ENCODE measurements around the gene LPGAT1.
"Not testable (repeated sequence)": the region's sequence is repeated elsewhere in the genome, so short reads cannot be mapped to it uniquely, and the experiment has no call there.

Gene LPGAT1

DNA sequence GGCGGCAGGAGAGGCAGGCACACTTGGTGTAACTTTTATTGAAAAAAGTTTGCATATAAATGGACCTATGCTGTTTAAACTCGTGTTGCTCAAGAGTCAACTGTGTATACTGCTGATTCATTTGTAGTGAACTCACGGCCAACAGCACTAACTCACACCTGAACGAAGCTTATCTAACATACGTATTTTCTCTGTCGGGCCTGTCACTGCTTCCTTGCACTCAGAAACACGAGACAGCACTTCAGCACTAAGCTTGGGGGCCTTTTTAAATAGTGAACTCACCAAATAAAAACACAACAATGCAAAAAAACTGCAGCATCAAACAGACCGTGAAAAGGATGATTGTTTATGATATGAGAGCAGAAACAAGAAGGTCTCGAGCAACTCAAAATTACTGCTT, 96.2 kb downstream of the LPGAT1 start:
- Histone ChIP-seq H3K4me3 (ENCODE audit: low read depth, low read length) (no peak overlapping the region), H3K9me3 (ENCODE audit: control insufficient read depth, insufficient read depth, low read depth, low read length) (no peaks in the 10 kb centered on the region), H3K4me1 (ENCODE audit: control insufficient read depth, insufficient read depth, low read length) (peaks cover 30% of the 10 kb centered on the region), H3K36me3 (ENCODE audit: control insufficient read depth, insufficient read depth, low read length) (no peaks in the 10 kb centered on the region), H3K9ac (ENCODE audit: low read length) (no peak overlapping the region), H3K27ac (ENCODE audit: low read depth, low read length) (no peak overlapping the region), H3K27me3 (ENCODE audit: control insufficient read depth, insufficient read depth, low read length) (no peaks in the 10 kb centered on the region)

- Histone ChIP-seq H3K27ac (ENCODE audit: low read depth, low read length) (no peak overlapping the region), H3K4me1 (ENCODE audit: control insufficient read depth, insufficient read depth, low read length) (peaks cover 20% of the 10 kb centered on the region), H3K4me3 (ENCODE audit: low read depth, low read length) (no peak overlapping the region), H3K9ac (ENCODE audit: low read length) (no peak overlapping the region), H3K9me3 (ENCODE audit: control insufficient read depth, insufficient read depth, low read depth, low read length) (no peaks in the 10 kb centered on the region), H3K27me3 (ENCODE audit: control insufficient read depth, insufficient read depth, low read length) (no peaks in the 10 kb centered on the region), H3K36me3 (ENCODE audit: control insufficient read depth, insufficient read depth, low read length) (no peaks in the 10 kb centered on the region)
Measured at GRCh38 chr1:211732293-211732980, 98.1 kb downstream of the LPGAT1 start.

GRCh38 chr1:211731456-211732292, 98.9 kb downstream of the LPGAT1 start:
- peaks cover 16% of the 10 kb centered on the region for H3K4me1 ChIP-seq (ENCODE audit: control insufficient read depth, insufficient read depth, low read length)
- H3K9me3 ChIP-seq (ENCODE audit: control insufficient read depth, insufficient read depth, low read depth, low read length) = no peaks in the 10 kb centered on the region
- no peak overlapping the region for H3K9ac ChIP-seq (ENCODE audit: low read length)
- H3K4me3 ChIP-seq (ENCODE audit: low read depth, low read length) = no peak overlapping the region
- no peak overlapping the region for H3K27ac ChIP-seq (ENCODE audit: low read depth, low read length)
- no peaks in the 10 kb centered on the region for H3K36me3 ChIP-seq (ENCODE audit: control insufficient read depth, insufficient read depth, low read length)
- H3K27me3 ChIP-seq (ENCODE audit: control insufficient read depth, insufficient read depth, low read length) = no peaks in the 10 kb centered on the region

DNA sequence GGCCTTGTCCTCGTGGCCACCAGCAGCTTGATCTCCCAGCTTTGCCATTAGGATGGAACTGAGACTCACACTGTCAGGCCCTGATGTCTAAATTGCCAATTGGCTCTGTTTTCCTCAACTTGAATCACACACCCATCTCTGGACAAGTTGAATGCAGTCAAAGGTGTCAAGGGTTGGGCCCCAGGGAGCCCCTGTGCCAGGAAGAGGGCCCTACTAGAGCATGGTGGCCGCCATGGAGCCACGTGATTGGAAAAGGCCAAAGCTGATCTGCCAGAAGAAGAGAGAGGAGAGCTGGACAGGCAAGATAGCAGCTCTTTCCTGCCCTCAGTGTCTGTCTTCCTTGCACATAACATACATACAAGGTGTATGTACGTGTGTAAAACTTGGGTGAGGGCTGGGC, 100.2 kb downstream of the LPGAT1 start:
- Histone ChIP-seq H3K4me1 (ENCODE audit: control insufficient read depth, insufficient read depth, low read length) (peaks cover 6% of the 10 kb centered on the region), H3K4me3 (ENCODE audit: low read depth, low read length) (no peak overlapping the region), H3K27me3 (ENCODE audit: control insufficient read depth, insufficient read depth, low read length) (no peaks in the 10 kb centered on the region), H3K27ac (ENCODE audit: low read depth, low read length) (no peak overlapping the region), H3K9me3 (ENCODE audit: control insufficient read depth, insufficient read depth, low read depth, low read length) (no peaks in the 10 kb centered on the region), H3K9ac (ENCODE audit: low read length) (no peak overlapping the region), H3K36me3 (ENCODE audit: control insufficient read depth, insufficient read depth, low read length) (no peaks in the 10 kb centered on the region)

- H3K27me3 ChIP-seq (ENCODE audit: control insufficient read depth, insufficient read depth, low read length) = no peaks in the 10 kb centered on the region
- H3K36me3 ChIP-seq (ENCODE audit: control insufficient read depth, insufficient read depth, low read length) = no peaks in the 10 kb centered on the region
- H3K4me3 ChIP-seq (ENCODE audit: low read depth, low read length) = no peak overlapping the region
- no peaks in the 10 kb centered on the region for H3K4me1 ChIP-seq (ENCODE audit: control insufficient read depth, insufficient read depth, low read length)
- H3K9me3 ChIP-seq (ENCODE audit: control insufficient read depth, insufficient read depth, low read depth, low read length) = no peaks in the 10 kb centered on the region
- no peak overlapping the region for H3K9ac ChIP-seq (ENCODE audit: low read length)
- no peak overlapping the region for H3K27ac ChIP-seq (ENCODE audit: low read depth, low read length)
Measured at GRCh38 chr1:211729238-211729637, 101.3 kb downstream of the LPGAT1 start.

GRCh38 chr1:211726467-211726995, 104.0 kb downstream of the LPGAT1 start:
- H3K27me3 ChIP-seq (ENCODE audit: control insufficient read depth, insufficient read depth, low read length) = no peaks in the 10 kb centered on the region
- no peak overlapping the region for H3K27ac ChIP-seq (ENCODE audit: low read depth, low read length)
- H3K4me3 ChIP-seq (ENCODE audit: low read depth, low read length) = no peak overlapping the region
- no peak overlapping the region for H3K9ac ChIP-seq (ENCODE audit: low read length)
- no peaks in the 10 kb centered on the region for H3K36me3 ChIP-seq (ENCODE audit: control insufficient read depth, insufficient read depth, low read length)
- H3K4me1 ChIP-seq (ENCODE audit: control insufficient read depth, insufficient read depth, low read length) = no peaks in the 10 kb centered on the region
- no peaks in the 10 kb centered on the region for H3K9me3 ChIP-seq (ENCODE audit: control insufficient read depth, insufficient read depth, low read depth, low read length)

GRCh38 chr1:211724687-211725196, 105.8 kb downstream of the LPGAT1 start:
- Histone ChIP-seq H3K4me3 (ENCODE audit: low read depth, low read length) (no peak overlapping the region), H3K27ac (ENCODE audit: low read depth, low read length) (no peak overlapping the region), H3K9ac (ENCODE audit: low read length) (no peak overlapping the region), H3K27me3 (ENCODE audit: control insufficient read depth, insufficient read depth, low read length) (no peaks in the 10 kb centered on the region), H3K36me3 (ENCODE audit: control insufficient read depth, insufficient read depth, low read length) (no peaks in the 10 kb centered on the region), H3K4me1 (ENCODE audit: control insufficient read depth, insufficient read depth, low read length) (no peaks in the 10 kb centered on the region), H3K9me3 (ENCODE audit: control insufficient read depth, insufficient read depth, low read depth, low read length) (no peaks in the 10 kb centered on the region)

- Histone ChIP-seq H3K4me3 (ENCODE audit: low read depth, low read length) (no peak overlapping the region), H3K36me3 (ENCODE audit: control insufficient read depth, insufficient read depth, low read length) (no peaks in the 10 kb centered on the region), H3K27me3 (ENCODE audit: control insufficient read depth, insufficient read depth, low read length) (no peaks in the 10 kb centered on the region), H3K9me3 (ENCODE audit: control insufficient read depth, insufficient read depth, low read depth, low read length) (no peaks in the 10 kb centered on the region), H3K4me1 (ENCODE audit: control insufficient read depth, insufficient read depth, low read length) (no peaks in the 10 kb centered on the region), H3K27ac (ENCODE audit: low read depth, low read length) (no peak overlapping the region), H3K9ac (ENCODE audit: low read length) (no peak overlapping the region)
Measured at GRCh38 chr1:211723273-211723672, 107.3 kb downstream of the LPGAT1 start.

DNA sequence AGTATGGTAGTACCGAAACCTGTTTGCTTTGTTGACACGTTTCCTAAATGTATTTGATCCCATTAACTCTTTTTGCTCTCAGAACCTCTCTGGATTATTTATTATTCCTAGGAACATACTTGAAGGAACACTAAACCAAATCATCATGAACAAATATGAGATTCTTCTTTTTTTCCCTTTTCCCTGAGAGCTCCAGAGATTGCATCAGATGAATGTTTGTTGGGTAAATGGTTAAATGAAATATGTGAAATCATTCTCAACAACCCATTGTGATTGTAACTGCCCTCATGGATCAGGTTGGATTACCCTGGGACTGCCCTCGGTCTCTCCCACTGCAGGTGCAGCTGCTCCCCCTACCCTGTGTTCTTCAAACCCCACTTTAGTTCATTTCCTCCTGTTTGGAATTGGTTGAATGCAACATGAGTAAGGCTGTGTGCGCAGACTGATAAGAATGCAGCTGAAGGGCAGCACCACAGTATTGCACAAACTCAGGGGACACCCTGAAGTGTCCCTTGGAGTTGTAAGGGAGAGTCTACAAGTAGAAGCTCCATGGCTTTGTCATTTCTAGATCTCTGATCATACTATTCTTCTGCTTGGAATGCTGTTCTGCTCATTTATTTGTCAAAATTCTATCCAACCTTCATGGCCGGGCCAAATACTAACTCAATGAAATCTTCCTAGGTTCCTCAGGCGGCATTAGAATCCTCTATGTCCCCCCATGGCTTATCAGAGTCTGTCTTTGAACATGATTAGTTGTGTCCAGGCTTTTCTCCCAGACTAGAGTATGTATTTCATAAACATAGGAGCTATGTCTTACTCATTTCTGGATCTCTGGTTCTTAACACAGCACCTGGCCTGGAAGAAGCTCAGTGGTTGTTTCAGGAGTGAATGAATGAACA, 108.0 kb downstream of the LPGAT1 start:
- Histone ChIP-seq H3K9me3 (ENCODE audit: control insufficient read depth, insufficient read depth, low read depth, low read length) (no peaks in the 10 kb centered on the region), H3K4me3 (ENCODE audit: low read depth, low read length) (no peak overlapping the region), H3K4me1 (ENCODE audit: control insufficient read depth, insufficient read depth, low read length) (no peaks in the 10 kb centered on the region), H3K27ac (ENCODE audit: low read depth, low read length) (no peak overlapping the region), H3K27me3 (ENCODE audit: control insufficient read depth, insufficient read depth, low read length) (no peaks in the 10 kb centered on the region), H3K9ac (ENCODE audit: low read length) (no peak overlapping the region), H3K36me3 (ENCODE audit: control insufficient read depth, insufficient read depth, low read length) (no peaks in the 10 kb centered on the region)

DNA sequence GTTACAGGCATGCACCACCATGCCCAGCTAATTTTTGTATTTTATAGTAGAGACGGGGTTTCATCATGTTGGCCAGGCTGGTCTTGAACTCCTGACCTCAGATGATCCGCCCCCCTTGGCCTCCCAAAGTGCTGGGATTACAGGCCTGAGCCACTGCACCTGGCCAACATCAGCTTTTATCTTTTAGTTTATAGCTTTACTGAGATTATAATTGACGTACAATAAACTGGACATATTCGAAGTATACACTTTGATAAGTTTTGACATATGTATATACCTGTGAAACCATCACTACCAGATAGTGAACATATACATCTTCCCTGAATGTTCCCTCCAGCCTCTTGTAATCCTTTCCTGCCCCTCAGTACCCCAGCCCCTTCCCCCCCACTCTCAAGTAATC, 114.0 kb downstream of the LPGAT1 start:
- not testable (repeated sequence) for H3K4me1 ChIP-seq (ENCODE audit: control insufficient read depth, insufficient read depth, low read length); H3K27ac ChIP-seq (ENCODE audit: low read depth, low read length); H3K9me3 ChIP-seq (ENCODE audit: control insufficient read depth, insufficient read depth, low read depth, low read length); H3K4me3 ChIP-seq (ENCODE audit: low read depth, low read length); H3K9ac ChIP-seq (ENCODE audit: low read length); H3K27me3 ChIP-seq (ENCODE audit: control insufficient read depth, insufficient read depth, low read length); H3K36me3 ChIP-seq (ENCODE audit: control insufficient read depth, insufficient read depth, low read length)
